EH (cell line): ENCODE data around the gene PSAPL1.

Source experiments
- DNase-seq: peaks from one replicate; pipeline ENCODE4 v3.0.0-alpha.2; 2015; ENCODE audit warnings: low read depth

Gene PSAPL1, protein sequence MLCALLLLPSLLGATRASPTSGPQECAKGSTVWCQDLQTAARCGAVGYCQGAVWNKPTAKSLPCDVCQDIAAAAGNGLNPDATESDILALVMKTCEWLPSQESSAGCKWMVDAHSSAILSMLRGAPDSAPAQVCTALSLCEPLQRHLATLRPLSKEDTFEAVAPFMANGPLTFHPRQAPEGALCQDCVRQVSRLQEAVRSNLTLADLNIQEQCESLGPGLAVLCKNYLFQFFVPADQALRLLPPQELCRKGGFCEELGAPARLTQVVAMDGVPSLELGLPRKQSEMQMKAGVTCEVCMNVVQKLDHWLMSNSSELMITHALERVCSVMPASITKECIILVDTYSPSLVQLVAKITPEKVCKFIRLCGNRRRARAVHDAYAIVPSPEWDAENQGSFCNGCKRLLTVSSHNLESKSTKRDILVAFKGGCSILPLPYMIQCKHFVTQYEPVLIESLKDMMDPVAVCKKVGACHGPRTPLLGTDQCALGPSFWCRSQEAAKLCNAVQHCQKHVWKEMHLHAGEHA

GRCh38 chr4:7434766-7435150, at the start of gene PSAPL1:
Gene PSAPL1 (minus strand): TSS chr4:7434930. CDS start chr4:7434879, 51 bp downstream.
- DNase-seq: peak; percentile 37

DNA sequence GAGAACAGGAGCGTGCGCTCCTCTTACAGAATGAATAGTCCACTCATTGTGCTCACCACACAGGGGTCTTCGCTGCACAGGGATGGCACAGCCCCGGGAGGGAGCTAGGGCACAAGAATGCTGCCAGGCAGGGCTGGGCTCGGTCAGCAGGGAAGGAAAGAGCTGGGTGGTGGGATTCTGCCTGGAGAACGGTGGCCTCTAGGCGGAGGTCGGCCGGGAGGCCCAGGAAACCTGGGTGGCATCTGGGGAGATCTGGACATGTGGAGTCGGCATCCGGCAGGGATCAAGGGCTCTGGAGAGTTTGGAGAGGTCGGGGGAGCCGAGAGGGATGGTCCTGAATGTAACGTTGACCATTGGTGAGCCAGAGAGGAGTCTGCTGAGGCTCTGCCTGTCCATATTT, 46.5 kb upstream of the PSAPL1 start:
- no peak for DNase-seq

DNA sequence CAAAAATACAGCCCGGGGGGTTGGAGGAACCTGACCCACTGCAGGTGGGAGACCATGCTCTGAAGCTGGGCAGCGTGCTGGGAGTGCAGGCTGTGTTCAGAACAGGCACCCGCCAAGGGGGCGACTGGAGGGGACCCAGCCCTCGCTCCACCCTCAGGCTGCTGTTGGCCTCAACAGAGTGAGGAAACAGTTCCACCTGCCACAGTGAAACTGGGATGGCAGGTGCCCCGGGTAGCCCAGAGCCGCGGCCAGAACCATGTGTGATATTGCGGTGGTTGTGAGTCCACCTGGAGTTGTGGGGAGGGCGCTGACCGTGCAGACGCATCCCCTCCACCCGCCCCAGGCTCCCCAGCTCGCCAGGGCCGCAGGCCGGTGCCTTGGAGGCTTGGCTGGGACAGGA, 45.7 kb upstream of the PSAPL1 start:
- no peak for DNase-seq

DNA sequence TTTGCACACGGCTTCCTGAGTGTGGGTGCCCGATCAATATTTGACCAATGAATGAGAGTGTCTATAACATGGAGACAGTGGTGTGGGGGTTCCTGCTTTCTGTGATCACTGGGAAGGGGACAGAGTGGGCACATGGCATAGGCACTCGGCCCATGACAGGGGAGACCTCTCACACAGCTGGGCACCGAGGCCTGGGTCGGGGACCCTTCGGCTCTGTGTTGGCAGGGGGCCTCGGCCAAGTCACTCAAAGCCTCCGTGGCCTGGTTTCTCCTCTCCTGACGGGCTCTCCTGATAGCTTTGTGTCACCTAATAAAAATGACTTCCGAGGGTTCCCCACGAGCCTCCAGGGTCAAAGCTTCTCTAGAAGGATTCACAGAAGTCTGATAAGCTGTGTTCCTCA, 43.9 kb upstream of the PSAPL1 start:
- DNase-seq: no peak

GRCh38 chr4:7477695-7478094, 43.0 kb upstream of the PSAPL1 start:
- no peak for DNase-seq

DNA sequence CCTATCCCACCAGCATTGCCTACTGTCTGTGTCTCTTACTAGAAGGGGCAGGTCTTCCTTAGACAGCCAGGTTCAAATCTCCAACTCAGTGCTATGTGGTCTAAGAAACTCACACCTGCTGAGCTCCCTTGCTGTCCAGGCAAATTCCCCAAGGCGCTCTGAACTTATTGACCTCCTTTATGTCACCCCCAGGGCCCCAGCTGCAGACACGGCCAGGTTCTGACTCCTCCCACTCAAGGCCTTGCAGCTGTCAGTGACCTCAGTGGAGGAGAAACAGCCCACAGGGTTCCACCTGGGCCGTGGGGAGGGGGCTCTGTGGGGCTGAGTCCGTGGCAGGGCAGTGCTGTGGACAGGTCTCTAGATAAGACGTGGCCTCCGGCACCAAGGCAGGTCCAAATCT, 42.1 kb upstream of the PSAPL1 start:
- DNase-seq: no peak

DNA sequence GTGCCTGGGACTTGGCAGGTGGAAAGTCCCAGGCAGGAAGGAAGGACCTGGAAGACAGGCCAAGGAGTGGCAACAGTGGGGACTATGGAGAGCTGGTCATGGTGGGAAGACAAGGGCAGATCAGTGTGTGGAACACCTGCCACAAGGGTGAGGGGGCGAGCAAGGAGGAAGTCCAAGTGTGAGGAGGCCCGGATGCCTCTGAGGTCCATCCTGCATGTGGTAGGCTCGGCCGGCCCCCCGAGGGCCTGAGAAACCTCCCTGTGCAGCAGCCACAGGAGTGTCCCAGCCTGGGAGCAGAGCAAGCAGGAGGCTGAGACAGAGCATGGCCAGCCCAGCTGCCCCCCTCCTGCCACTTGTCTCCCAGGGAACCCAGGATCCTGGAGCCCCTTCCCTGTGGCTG, 40.5 kb upstream of the PSAPL1 start:
- no peak for DNase-seq

- DNase-seq: no peak
These were observed 39.6 kb upstream of the PSAPL1 start for GRCh38 chr4:7474320-7474719.

DNA sequence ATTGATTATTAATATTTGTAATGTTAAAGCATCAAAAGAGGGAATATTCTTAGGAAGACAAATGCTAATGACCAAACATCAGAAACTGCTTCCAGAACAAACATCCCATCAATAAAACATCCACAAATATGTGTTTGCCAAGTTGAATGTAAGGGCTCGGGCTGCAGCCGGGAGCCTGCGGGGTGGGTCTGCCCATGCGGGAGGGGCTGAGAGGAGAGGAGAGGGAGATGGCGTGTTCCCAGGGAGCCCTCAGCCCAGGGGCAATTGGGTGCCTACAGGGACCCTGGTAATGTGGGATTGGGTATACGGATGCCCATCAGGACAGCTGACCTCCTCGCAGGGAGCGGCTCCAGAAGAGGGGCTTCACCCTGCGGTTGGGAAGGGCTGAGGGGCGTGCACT, 38.4 kb upstream of the PSAPL1 start:
- DNase-seq: no peak

DNA sequence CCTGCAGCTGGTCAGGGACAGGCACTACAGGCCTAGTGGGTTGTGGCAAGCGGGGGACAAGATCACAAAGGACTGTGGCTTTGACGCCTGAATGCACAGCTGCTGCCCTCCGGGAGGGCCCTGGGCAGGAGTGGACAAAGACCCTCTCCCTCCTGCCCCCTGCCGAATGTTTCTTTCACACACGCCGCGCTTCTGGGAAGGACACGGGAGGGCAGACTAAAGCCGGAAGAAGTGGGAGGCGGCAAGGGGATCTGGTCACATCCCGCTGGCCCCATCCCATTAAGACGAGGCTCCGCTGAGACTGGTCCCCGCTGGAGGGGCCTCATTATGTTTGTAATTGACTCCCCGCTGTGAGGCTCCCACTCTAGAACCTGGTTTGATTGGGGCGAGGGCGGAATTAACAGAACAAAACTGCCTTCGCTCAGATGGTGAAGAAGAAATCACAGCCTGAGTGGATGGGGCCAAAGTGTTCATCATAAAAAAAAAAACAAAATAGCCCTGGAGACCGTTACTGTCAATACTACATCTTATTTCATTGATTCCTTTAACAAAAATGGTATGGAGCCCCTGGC, 37.8 kb upstream of the PSAPL1 start:
- DNase-seq: no peak

- no peak for DNase-seq
These were observed 35.9 kb upstream of the PSAPL1 start for GRCh38 chr4:7470522-7471128.

GRCh38 chr4:7470111-7470510, 35.4 kb upstream of the PSAPL1 start:
- DNase-seq: no peak

DNA sequence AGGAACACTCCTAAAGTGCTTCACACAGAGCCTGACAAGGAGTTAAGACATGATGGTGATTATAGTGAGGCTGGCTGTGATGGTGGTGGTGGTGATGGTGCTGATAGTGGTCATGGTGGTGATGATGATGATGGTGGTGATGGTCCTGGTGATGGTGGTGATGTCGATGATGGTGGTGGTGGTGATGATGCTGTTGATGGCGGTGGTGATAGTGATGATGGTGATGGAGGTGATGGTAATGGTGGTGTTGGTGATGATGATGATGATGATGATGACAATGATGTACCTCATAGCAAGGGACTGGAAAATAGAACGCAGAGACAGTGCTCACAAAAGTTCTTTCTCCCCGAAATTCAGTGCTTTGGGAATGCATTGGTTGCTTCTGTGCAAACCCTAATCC, 34.3 kb upstream of the PSAPL1 start:
- no peak for DNase-seq

DNA sequence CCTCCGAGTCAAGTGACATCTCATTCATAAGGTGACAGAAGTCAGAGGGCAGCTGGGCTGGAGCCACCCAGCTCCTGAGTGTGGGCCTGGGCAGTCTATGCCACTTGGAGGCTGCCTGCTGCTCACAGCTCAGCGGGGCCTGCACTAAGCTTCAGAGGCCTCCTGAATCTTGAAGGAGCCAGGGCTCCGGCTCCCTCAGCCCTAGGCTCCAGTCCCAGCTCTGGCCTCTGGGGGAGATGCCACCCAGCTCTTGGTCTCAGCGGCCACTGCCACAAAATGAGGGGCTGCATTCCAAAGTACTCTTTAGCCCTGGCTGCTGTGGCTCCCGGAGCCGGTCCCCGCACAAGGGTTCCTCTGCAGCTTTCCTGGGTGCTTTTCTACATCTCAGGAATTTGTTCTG, 32.7 kb upstream of the PSAPL1 start:
- DNase-seq: no peak

DNA sequence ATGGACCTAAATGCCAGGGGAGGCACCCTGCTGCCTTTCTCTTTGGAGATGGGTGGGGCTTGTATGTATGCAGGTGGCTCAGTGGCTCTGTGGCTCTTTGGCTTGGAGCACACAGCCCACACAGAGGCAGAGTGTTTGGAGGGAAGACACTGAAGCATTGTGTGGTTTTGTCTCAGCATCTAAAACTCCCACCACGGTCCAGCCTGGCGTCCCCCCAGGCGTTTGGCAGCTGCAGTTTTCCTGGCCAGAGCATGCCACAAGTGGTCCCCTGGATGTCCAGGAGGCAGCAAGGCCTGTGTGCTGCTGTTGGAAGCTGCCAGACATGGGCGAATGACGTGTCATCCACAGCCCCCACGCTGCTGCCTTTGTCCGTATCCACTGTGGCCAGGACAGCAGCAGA, 32.2 kb upstream of the PSAPL1 start:
- no peak for DNase-seq

DNA sequence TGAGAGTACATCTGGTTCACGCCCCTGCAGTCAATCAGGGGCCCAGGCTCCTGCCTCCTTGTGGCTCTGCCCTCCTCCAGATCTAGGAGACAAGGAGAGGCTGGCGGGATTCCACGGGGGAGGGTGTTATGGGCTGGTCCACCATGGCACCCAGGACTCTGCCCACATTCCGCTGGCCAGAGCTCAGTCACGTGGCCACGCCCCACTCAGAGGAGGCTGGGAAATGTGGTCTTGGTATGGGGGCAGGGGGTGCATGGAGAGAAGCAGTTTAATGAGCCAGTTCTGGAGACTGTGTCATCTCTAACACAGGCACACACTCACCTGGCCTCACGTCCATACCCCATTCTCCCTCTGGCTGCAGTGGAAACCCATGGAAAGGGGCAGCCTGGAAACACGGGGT, 31.5 kb upstream of the PSAPL1 start:
- no peak for DNase-seq

DNA sequence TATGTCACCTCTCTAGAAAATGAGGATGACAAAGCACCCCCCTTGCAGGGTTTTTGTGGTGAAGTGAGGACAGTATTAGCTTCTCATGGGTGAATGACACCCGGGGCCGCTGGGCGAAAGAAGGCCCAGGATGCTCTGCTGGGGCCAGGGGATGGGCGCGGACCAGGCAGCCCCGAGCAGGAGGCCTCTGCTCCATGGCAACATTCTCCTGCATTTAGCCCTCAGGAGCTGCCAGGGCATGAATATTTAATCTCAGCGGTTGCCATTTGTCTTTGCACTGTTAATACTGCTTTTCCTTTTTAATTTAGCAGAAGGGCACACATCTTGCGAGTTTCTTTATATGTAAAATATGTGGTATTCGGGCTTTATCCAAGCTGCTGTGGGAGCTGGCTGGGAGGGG, 30.3 kb upstream of the PSAPL1 start:
- DNase-seq: no peak

- no peak for DNase-seq
These were observed 29.5 kb upstream of the PSAPL1 start for GRCh38 chr4:7464259-7464655.

GRCh38 chr4:7463566-7464258, 29.0 kb upstream of the PSAPL1 start:
- no peak for DNase-seq

DNA sequence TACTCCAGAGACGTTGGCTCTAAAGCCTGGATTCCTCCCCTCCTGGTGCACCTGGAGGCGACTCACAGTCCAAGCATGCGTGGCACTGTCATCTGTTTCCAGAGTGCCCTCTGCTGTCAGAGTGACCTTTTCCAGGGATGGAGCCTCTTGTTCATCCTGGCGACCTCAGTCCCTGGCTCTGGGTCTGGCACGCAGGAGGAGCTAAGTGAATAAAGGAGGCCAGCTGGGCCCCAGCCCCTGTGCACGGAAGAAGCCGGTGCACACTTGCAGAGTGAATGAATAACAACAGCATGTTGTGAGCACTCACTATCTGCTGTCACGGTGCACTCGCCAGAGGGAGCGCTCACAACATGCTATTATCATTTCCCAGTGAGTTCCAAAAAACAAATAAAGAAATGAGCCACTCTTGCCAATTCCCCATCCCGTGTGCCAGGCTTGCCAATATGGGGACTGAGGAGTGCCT, 27.8 kb upstream of the PSAPL1 start:
- DNase-seq: peak; percentile 25

DNA sequence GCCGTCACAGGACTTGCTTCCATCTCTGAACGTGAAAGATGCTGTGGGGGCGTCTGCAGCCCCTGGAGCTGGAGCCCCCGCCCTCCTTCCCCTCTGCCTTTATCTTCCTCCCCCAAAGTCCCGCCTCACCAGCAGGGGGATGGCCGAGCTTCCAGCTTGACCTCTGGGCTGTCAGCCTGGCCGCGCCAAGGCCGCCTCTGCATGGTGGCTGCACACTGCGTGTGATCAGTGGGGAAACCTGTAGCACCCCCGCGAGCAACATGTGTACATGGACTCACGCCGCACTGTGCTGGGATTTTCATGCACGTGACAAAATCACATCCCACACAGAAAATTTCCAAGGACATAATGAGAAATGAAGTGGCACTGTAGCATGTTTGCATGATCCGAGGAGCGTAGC, 26.5 kb upstream of the PSAPL1 start:
- DNase-seq: no peak

DNA sequence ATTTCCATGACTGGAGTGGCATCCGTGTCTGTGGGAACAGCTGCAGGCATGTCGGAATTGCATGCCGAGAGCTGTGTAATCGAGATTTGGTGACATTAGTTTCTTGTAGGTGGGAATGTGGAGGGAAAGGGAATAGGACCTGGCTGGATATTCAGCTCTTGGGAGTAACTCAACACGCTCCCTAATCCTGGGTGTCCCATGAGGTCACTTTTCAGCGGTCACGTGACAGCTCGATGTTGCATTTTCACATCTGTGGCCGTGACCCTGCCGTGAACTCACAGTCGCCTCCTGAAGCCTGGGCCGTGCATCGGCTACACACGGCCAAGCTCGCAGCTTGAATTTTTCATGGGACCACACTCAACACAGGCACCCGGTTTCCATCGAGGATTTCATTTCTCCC, 25.8 kb upstream of the PSAPL1 start:
- DNase-seq: peak; percentile 15

GRCh38 chr4:7459471-7459870, 24.7 kb upstream of the PSAPL1 start:
- DNase-seq: no peak
